HepG2 (cell line): ENCODE data around the gene VGLL1. TPM values are rescaled to one million over a fixed set of nuclear protein-coding genes. Genes with fewer than 3 reads are reported as not detected.

Source experiments
- ATAC-seq: fragments of 200-7000 bp; cut with Tn5 transposase; 3 replicates; pipeline ENCODE4 v1.9.1; 2020; ENCODE audit warnings: mild to moderate bottlenecking, moderate library complexity
- BruUV-seq: library from RNA; stranded (reverse); fragments of 400-500 nt; replicated peaks from 2 replicates; lab custom pipeline; 2021; lab: Mats Ljungman, UMichigan
- CTCF ChIA-PET: fragments of 300-600 bp; formaldehyde crosslinking; extraction: SDS; loops from one replicate; lab custom pipeline; 2021; ENCODE audit warnings: low total read pairs, inconsistent platforms, low intra/inter-chr PET ratio; lab: Yijun Ruan, JAX
- POLR2A ChIA-PET: fragments of 350-600 bp; sonication (Branson Sonifier 250); formaldehyde crosslinking; loops from one replicate; lab custom pipeline; 2020; ENCODE audit warnings: antibody characterized with exemption, inconsistent platforms; lab: Yijun Ruan, JAX
- DNase-seq: peaks from one replicate; pipeline ENCODE4 v3.0.0-alpha.2; 2015; ENCODE audit warnings: low spot score
- FAIRE-seq: peaks from 3 replicates; lab custom pipeline; 2011; peaks lifted over from hg19 to GRCh38; lab: Jason Lieb, UNC
- H2AFZ ChIP-seq: one replicate; pipeline ENCODE4 v1.6.1; 2011; ENCODE audit warnings: low read length, inconsistent platforms
- H3K27ac ChIP-seq: fragments of 300-600 bp; 3 replicates; pipeline ENCODE4 v1.8.0; 2011; ENCODE audit warnings: mixed run types, mild to moderate bottlenecking, mixed read lengths, low read length, inconsistent platforms; ENCODE audit not compliant: insufficient read depth; ENCODE audit errors: extremely low read length
- H3K27me3 ChIP-seq, 2 experiments: fragments of 200-600 bp in 1 of 2; 2 replicates in 1 of 2; 3 replicates in 1 of 2; pipeline versions ENCODE4 v1.6.0 to v1.8.0; 2011; ENCODE audit warnings: low read length in 2 of 2, mild to moderate bottlenecking in 2 of 2, moderate library complexity in 2 of 2, inconsistent platforms in 1 of 2; ENCODE audit not compliant: insufficient read depth in 2 of 2, control insufficient read depth in 1 of 2
- H3K36me3 ChIP-seq, 2 experiments: fragments of 200-600 bp in 1 of 2; replicated peaks in 1 of 2; 2 replicates in 1 of 2; 3 replicates in 1 of 2; pipeline versions ENCODE4 v1.5.1 to v1.8.0; 2011; ENCODE audit warnings: low read length in 2 of 2, inconsistent platforms in 1 of 2; ENCODE audit not compliant: insufficient read depth in 2 of 2, control insufficient read depth in 1 of 2
- H3K4me1 ChIP-seq: 2 replicates; pipeline ENCODE4 v1.5.1; 2012; ENCODE audit warnings: low read length, inconsistent platforms; ENCODE audit not compliant: insufficient read depth
- H3K4me2 ChIP-seq: 2 replicates; pipeline ENCODE4 v1.6.0; 2011; ENCODE audit warnings: low read depth, low read length, inconsistent platforms
- H3K4me3 ChIP-seq, 3 experiments: fragments of 200-600 bp in 1 of 3; sonication (generic), shearing (Covaris generic) in 1 of 3; replicated peaks in 1 of 3; 2 replicates each; pipeline ENCODE4 v1.5.1; 2011 to 2016; ENCODE audit warnings: low read length in 3 of 3, inconsistent platforms in 2 of 3, low read depth in 2 of 3, mild to moderate bottlenecking in 2 of 3, control low read depth in 1 of 3, mixed read lengths in 1 of 3; ENCODE audit not compliant: insufficient read depth in 1 of 3
- H3K79me2 ChIP-seq: one replicate; pipeline ENCODE4 v1.6.1; 2011; ENCODE audit warnings: low read length, inconsistent platforms; ENCODE audit not compliant: insufficient read depth
- H3K9ac ChIP-seq: 2 replicates; pipeline ENCODE4 v1.6.0; 2011; ENCODE audit warnings: mild to moderate bottlenecking, low read depth, low read length, inconsistent platforms; ENCODE audit not compliant: insufficient read depth
- H3K9me3 ChIP-seq: 2 replicates; pipeline ENCODE4 v1.5.1; 2012; ENCODE audit warnings: mild to moderate bottlenecking, low read length
- H4K20me1 ChIP-seq: 2 replicates; pipeline ENCODE4 v1.6.0; 2011; ENCODE audit warnings: inconsistent platforms, mild to moderate bottlenecking, low read length, moderate library complexity; ENCODE audit not compliant: insufficient read depth
- CBX5 ChIP-seq: sonication (generic); formaldehyde crosslinking; IDR thresholded peaks from 2 replicates; pipeline ENCODE4 v1.4.0; 2020; ENCODE audit warnings: missing genetic modification reagents, borderline replicate concordance
- CHD2 ChIP-seq: IDR thresholded peaks from 2 replicates; pipeline ENCODE4 v1.6.1; 2011; ENCODE audit warnings: low read depth, low read length, improper control_type of control experiment
- E2F2 ChIP-seq: sonication (generic); formaldehyde crosslinking; IDR thresholded peaks from 2 replicates; pipeline ENCODE4 v1.4.0; 2020; ENCODE audit warnings: missing genetic modification reagents, borderline replicate concordance
- FOXA3 ChIP-seq: IDR thresholded peaks from 2 replicates; pipeline ENCODE4 v1.6.1; 2016; ENCODE audit warnings: missing genetic modification reagents, missing compliant biosample characterization
- JARID2 ChIP-seq: sonication (generic); formaldehyde crosslinking; IDR thresholded peaks from 2 replicates; pipeline ENCODE4 v1.8.1; 2023; ENCODE audit warnings: missing genetic modification reagents, inconsistent platforms; ENCODE audit not compliant: insufficient replicate concordance
- MEF2D ChIP-seq: sonication (generic); formaldehyde crosslinking; IDR thresholded peaks from 2 replicates; pipeline ENCODE4 v1.5.1; 2020; ENCODE audit warnings: mild to moderate bottlenecking, missing genetic modification reagents
- NFE2L2 ChIP-seq: fragments of 150-350 bp; IDR thresholded peaks from 2 replicates; pipeline ENCODE4 v1.6.1; 2014; ENCODE audit warnings: low read length
- NFRKB ChIP-seq: fragments of 450-650 bp; IDR thresholded peaks from 2 replicates; pipeline ENCODE4 v1.6.1; 2017
- NFYC ChIP-seq: IDR thresholded peaks from 2 replicates; pipeline ENCODE4 v1.6.1; 2016; ENCODE audit warnings: missing genetic modification reagents, missing compliant biosample characterization
- SP2 ChIP-seq: sonication (generic); formaldehyde crosslinking; IDR thresholded peaks from 2 replicates; pipeline ENCODE4 v1.5.1; 2020; ENCODE audit warnings: mild to moderate bottlenecking, missing genetic modification reagents
- ZBTB21 ChIP-seq: sonication (generic); formaldehyde crosslinking; IDR thresholded peaks from 2 replicates; pipeline ENCODE4 v1.4.0; 2020; ENCODE audit warnings: missing genetic modification reagents
- ZNF20 ChIP-seq: sonication (generic); formaldehyde crosslinking; IDR thresholded peaks from 2 replicates; pipeline ENCODE4 v1.4.0; 2020; ENCODE audit warnings: mild to moderate bottlenecking, moderate library complexity, missing genetic modification reagents
- ZNF292 ChIP-seq: sonication (generic); formaldehyde crosslinking; IDR thresholded peaks from 2 replicates; pipeline ENCODE4 v1.8.1; 2022; ENCODE audit warnings: mild to moderate bottlenecking, low read depth, missing genetic modification reagents, borderline replicate concordance
- ZNF335 ChIP-seq: sonication (generic); formaldehyde crosslinking; IDR thresholded peaks from 2 replicates; pipeline ENCODE4 v1.4.0; 2020; ENCODE audit warnings: missing genetic modification reagents
- ZNF503 ChIP-seq: sonication (generic); formaldehyde crosslinking; IDR thresholded peaks from 2 replicates; pipeline ENCODE4 v1.4.0; 2020; ENCODE audit warnings: missing genetic modification reagents
- ZNF550 ChIP-seq: sonication (generic); formaldehyde crosslinking; IDR thresholded peaks from 2 replicates; pipeline ENCODE4 v1.4.0; 2020; ENCODE audit warnings: mild to moderate bottlenecking, missing genetic modification reagents, borderline replicate concordance
- ZNF616 ChIP-seq: sonication (generic); formaldehyde crosslinking; IDR thresholded peaks from 2 replicates; pipeline ENCODE4 v1.5.0; 2020; ENCODE audit warnings: low read depth, mild to moderate bottlenecking, missing genetic modification reagents
- ZNF777 ChIP-seq: sonication (generic); formaldehyde crosslinking; IDR thresholded peaks from 2 replicates; pipeline ENCODE4 v1.4.0; 2020; ENCODE audit warnings: missing genetic modification reagents
- WGBS: methylation state at CpG from one replicate; pipeline ENCODE4 v1.1.6; 2017; ENCODE audit warnings: low lambda C conversion rate; 5-methylcytosine and 5-hydroxymethylcytosine counted together
- in situ Hi-C: cut with HindIII; loops from 2 replicates; pipeline ENCODE4 v1.10.0; 2017; ENCODE audit warnings: low pct_unique_long_range_greater_than_20kb; ENCODE audit not compliant: extremely low pct_ligation_motif_present
- intact Hi-C: fragments of 100-400 bp; cut with micrococcal nuclease; formaldehyde crosslinking; loops from one replicate; pipeline ENCODE4 v1.10.0; 2022; ENCODE audit not compliant: unreplicated experiment
- polyA plus RNA-seq, 8 experiments: library from polyadenylated mRNA; depleted of rRNA in 3 of 8; stranded (reverse) in 7 of 8; unstranded in 1 of 8; fragments of >200 nt; fragmentation: Illumina TruSeq in 4 of 8; extraction: Trizol in 4 of 8; gene quantifications; 2 replicates each; pipeline versions ENCODE4 v1.2.1 to v1.2.3, GENCODE V29; 2011 to 2016; ENCODE audit warnings: low read depth in 4 of 8, missing spikeins in 1 of 8, mixed read lengths in 1 of 8; ENCODE audit not compliant: insufficient read depth in 1 of 8
- total RNA-seq, 5 experiments: library from RNA; depleted of rRNA; stranded (reverse); fragments of >200 nt; fragmentation: Illumina TruSeq; extraction: Trizol; gene quantifications; 2 replicates each; pipeline ENCODE4 v1.2.3, GENCODE V29; 2016; ENCODE audit warnings: low read depth in 1 of 5
- TF ChIP-seq, protein P1 (sequence below): sonication (generic); formaldehyde crosslinking; IDR thresholded peaks from 2 replicates; pipeline ENCODE4 v1.4.0; 2020; ENCODE audit warnings: low read depth, mild to moderate bottlenecking, missing genetic modification reagents
- TF ChIP-seq, protein P2 (sequence below): sonication (generic); formaldehyde crosslinking; conservative IDR thresholded peaks from 2 replicates; pipeline ENCODE4 v1.8.0; 2022; ENCODE audit warnings: missing genetic modification reagents

VGLL1 gene
- total and polyA plus RNA-seq, 2 of the 13 experiments (the other 11 are each of a cell fraction or from before 2014, with no cell fraction given): not detected

DNA sequence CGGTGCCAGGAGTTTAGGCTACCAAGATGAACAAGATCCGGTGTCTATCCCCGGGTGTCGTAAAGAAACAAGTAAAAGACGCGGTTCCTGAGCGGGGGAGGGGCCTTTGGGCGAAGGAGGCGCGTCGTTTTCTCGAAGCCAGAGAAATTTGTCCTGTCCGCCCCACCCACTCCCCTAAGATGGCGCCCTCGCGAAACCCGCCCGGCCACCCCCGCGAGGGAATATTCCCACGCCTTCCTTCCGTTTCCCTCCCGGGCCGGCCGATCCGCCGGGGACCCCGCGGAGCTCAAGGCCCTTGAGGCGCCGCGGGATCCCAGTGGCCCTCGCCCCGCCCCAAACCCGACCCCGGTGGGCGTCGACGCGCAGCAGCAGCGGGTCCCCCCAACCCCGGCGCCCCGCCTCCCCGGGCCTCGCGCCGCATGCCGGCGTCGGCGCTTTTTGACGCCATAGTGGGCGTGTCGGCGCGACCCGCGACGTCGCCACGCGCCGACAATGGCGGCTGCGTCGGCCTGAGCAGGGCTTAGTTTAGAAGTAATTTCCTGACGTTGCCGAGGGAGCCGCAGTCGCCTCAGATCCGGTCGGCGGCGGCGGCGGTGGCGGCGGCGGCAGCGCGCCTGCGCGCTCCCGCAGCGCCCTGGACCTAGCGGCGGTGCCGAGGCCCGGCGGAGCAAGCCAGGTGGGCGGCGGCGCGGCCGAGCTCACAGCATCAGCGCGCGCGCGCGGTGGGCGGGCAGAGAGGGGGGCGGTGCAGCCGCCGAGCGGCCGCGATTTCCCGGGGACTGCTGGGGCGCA, 35.1 kb upstream of the VGLL1 start:
- ChIA-PET CTCF (no interaction called here), POLR2A (interaction anchor here (1.0 kb wide), 1 partner anchor 384 kb away, joined by 3 read pairs; the partner anchor contains the start of gene RBMX)
- WGBS: no CpG with 5 or more reads among the region's 111 CpGs
- peak; percentile 91 for ATAC-seq
- peaks cover 0 to 9% of the 10 kb centered on the region in 2 experiments; a peak in 2 of 5 replicates for H3K36me3 ChIP-seq
- in situ Hi-C loops (no loop called here), intact Hi-C loops (no loop called here)
- peak overlapping the region; percentile 83 for H2AFZ ChIP-seq
- no peaks in the 10 kb centered on the region for H4K20me1 ChIP-seq
- FAIRE-seq: no peak
- H3K79me2 ChIP-seq: peaks cover 10% of the 10 kb centered on the region
- H3K9ac ChIP-seq: peak overlapping the region; percentile 71
- peaks cover 11% of the 10 kb centered on the region for H3K4me1 ChIP-seq
- peak overlapping the region; percentile 76 to 90 (median 79) for H3K4me3 ChIP-seq
- H3K4me2 ChIP-seq: peak overlapping the region; percentile 83
- DNase-seq: peak; percentile 41
- H3K27me3 ChIP-seq: no peaks in the 10 kb centered on the region; a peak in 1 of 5 replicates
- H3K9me3 ChIP-seq: no peaks in the 10 kb centered on the region
- peak overlapping the region; percentile 85 for H3K27ac ChIP-seq
- no TSS peak for BruUV-seq
- TF ChIP-seq NFE2L2 (no peak), ZNF777 (CRISPR knock-in tag) (no peak), ZNF550 (no peak), NFYC (CRISPR knock-in tag) (no peak), ZNF292 (CRISPR knock-in tag) (no peak), CBX5 (CRISPR knock-in tag) (no peak), ZNF616 (CRISPR knock-in tag) (no peak), NFRKB (no peak), JARID2 (no peak), ZBTB21 (CRISPR knock-in tag) (peak; percentile 81), MEF2D (no peak), CHD2 (no peak), FOXA3 (CRISPR knock-in tag) (no peak), E2F2 (CRISPR knock-in tag) (no peak), SP2 (CRISPR knock-in tag) (no peak), ZNF335 (CRISPR knock-in tag) (no peak), ZNF20 (CRISPR knock-in tag) (no peak), ZNF503 (CRISPR knock-in tag) (no peak)
- TF ChIP-seq, protein P1, sequence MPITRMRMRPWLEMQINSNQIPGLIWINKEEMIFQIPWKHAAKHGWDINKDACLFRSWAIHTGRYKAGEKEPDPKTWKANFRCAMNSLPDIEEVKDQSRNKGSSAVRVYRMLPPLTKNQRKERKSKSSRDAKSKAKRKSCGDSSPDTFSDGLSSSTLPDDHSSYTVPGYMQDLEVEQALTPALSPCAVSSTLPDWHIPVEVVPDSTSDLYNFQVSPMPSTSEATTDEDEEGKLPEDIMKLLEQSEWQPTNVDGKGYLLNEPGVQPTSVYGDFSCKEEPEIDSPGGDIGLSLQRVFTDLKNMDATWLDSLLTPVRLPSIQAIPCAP: no peak
- TF ChIP-seq, protein P2, sequence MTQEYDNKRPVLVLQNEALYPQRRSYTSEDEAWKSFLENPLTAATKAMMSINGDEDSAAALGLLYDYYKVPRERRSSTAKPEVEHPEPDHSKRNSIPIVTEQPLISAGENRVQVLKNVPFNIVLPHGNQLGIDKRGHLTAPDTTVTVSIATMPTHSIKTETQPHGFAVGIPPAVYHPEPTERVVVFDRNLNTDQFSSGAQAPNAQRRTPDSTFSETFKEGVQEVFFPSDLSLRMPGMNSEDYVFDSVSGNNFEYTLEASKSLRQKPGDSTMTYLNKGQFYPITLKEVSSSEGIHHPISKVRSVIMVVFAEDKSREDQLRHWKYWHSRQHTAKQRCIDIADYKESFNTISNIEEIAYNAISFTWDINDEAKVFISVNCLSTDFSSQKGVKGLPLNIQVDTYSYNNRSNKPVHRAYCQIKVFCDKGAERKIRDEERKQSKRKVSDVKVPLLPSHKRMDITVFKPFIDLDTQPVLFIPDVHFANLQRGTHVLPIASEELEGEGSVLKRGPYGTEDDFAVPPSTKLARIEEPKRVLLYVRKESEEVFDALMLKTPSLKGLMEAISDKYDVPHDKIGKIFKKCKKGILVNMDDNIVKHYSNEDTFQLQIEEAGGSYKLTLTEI (CRISPR knock-in tag): no peak
